IMR-90 (cell line): Measurements from ENCODE around the gene SIX6. TPM values are rescaled to one million over a fixed set of nuclear protein-coding genes. Genes with fewer than 3 reads are reported as not detected.

Experiments used
- ATAC-seq: fragments of 200-7000 bp; cut with Tn5 transposase; 2 replicates; pipeline ENCODE4 v1.9.1; 2020; ENCODE audit warnings: low read depth, mild to moderate bottlenecking, moderate library complexity
- BruUV-seq: library from RNA; stranded (reverse); fragments of 400-500 nt; replicated peaks from 2 replicates; lab custom pipeline; 2021; lab: Mats Ljungman, UMichigan
- CTCF ChIA-PET: fragments of 300-600 bp; formaldehyde crosslinking; extraction: SDS; loops from one replicate; lab custom pipeline; 2021; ENCODE audit warnings: antibody characterized with exemption; lab: Yijun Ruan, JAX
- POLR2A ChIA-PET: fragments of 300-600 bp; sonication (Branson Sonifier 250); formaldehyde crosslinking; loops from one replicate; lab custom pipeline; 2022; ENCODE audit warnings: antibody characterized with exemption; ENCODE audit not compliant: unreplicated experiment; lab: Charles Lee
- DNase-seq: peaks from one replicate; pipeline ENCODE4 v3.0.0; 2013
- H2AFZ ChIP-seq: replicated peaks from 2 replicates; pipeline ENCODE3; 2013; ENCODE audit warnings: low read length, mild to moderate bottlenecking; ENCODE audit not compliant: poor library complexity
- H2AK5ac ChIP-seq: 2 replicates; pipeline ENCODE4 v1.6.1; 2013; ENCODE audit warnings: low read depth, low read length, inconsistent platforms
- H2AK9ac ChIP-seq: replicated peaks from 2 replicates; pipeline ENCODE3; 2013; ENCODE audit warnings: mild to moderate bottlenecking, low read depth, low read length, moderate library complexity; ENCODE audit not compliant: poor library complexity
- H2BK120ac ChIP-seq: 2 replicates; pipeline ENCODE4 v1.6.1; 2013; ENCODE audit warnings: low read depth, low read length, inconsistent platforms
- H2BK15ac ChIP-seq: 3 replicates; pipeline ENCODE4 v1.6.1; 2013; ENCODE audit warnings: low read depth, low read length, inconsistent platforms
- H2BK20ac ChIP-seq: 2 replicates; pipeline ENCODE4 v1.6.1; 2013; ENCODE audit warnings: low read depth, mild to moderate bottlenecking, inconsistent platforms, low read length, moderate library complexity
- H2BK5ac ChIP-seq: 2 replicates; pipeline ENCODE4 v1.6.1; 2013; ENCODE audit warnings: mild to moderate bottlenecking, low read depth, low read length, inconsistent platforms; ENCODE audit not compliant: poor library complexity, severe bottlenecking
- H3K14ac ChIP-seq: replicated peaks from 2 replicates; pipeline ENCODE4 v1.6.1; 2013; ENCODE audit warnings: low read depth, low read length, inconsistent platforms
- H3K18ac ChIP-seq: 2 replicates; pipeline ENCODE4 v1.6.1; 2013; ENCODE audit warnings: low read depth, low read length, control low read depth
- H3K23ac ChIP-seq: 2 replicates; pipeline ENCODE4 v1.6.1; 2013; ENCODE audit warnings: low read depth, low read length, inconsistent platforms
- H3K27ac ChIP-seq: 2 replicates; pipeline ENCODE4 v1.5.1; 2013; ENCODE audit warnings: mild to moderate bottlenecking, control low read depth, low read length; ENCODE audit not compliant: insufficient read depth
- H3K27me3 ChIP-seq: 2 replicates; pipeline ENCODE4 v1.6.1; 2013; ENCODE audit warnings: low read length; ENCODE audit not compliant: control insufficient read depth, insufficient read depth
- H3K36me3 ChIP-seq: 2 replicates; pipeline ENCODE4 v1.6.1; 2013; ENCODE audit warnings: low read length, mixed read lengths; ENCODE audit not compliant: control insufficient read depth, insufficient read depth
- H3K4ac ChIP-seq: 2 replicates; pipeline ENCODE4 v1.6.1; 2013; ENCODE audit warnings: low read depth, low read length, inconsistent platforms
- H3K4me1 ChIP-seq: 2 replicates; pipeline ENCODE4 v1.6.1; 2013; ENCODE audit warnings: low read length, mixed read lengths; ENCODE audit not compliant: control insufficient read depth, insufficient read depth
- H3K4me2 ChIP-seq: 2 replicates; pipeline ENCODE4 v1.6.1; 2013; ENCODE audit warnings: low read depth, mild to moderate bottlenecking, control low read depth, low read length, moderate library complexity
- H3K4me3 ChIP-seq: 2 replicates; pipeline ENCODE4 v1.5.1; 2013; ENCODE audit warnings: low read depth, mild to moderate bottlenecking, control low read depth, low read length, moderate library complexity; ENCODE audit not compliant: insufficient read depth
- H3K56ac ChIP-seq: 2 replicates; pipeline ENCODE4 v1.6.1; 2013; ENCODE audit warnings: low read length, inconsistent platforms; ENCODE audit not compliant: insufficient read depth; ENCODE audit errors: extremely low read depth
- H3K79me1 ChIP-seq, 2 experiments: 2 replicates each; pipeline ENCODE4 v1.6.1; 2013; ENCODE audit warnings: low read length in 2 of 2, inconsistent platforms in 1 of 2, low read depth in 1 of 2
- H3K9ac ChIP-seq: 2 replicates; pipeline ENCODE4 v1.6.1; 2013; ENCODE audit warnings: low read depth, low read length, control low read depth
- H3K9me1 ChIP-seq: 2 replicates; pipeline ENCODE4 v1.6.1; 2013; ENCODE audit warnings: low read length, inconsistent platforms; ENCODE audit not compliant: insufficient read depth
- H3K9me3 ChIP-seq: 2 replicates; pipeline ENCODE4 v1.6.1; 2013; ENCODE audit warnings: low read length; ENCODE audit not compliant: control insufficient read depth, insufficient read depth
- H4K20me1 ChIP-seq: 2 replicates; pipeline ENCODE4 v1.6.1; 2013; ENCODE audit warnings: low read length, inconsistent platforms; ENCODE audit not compliant: insufficient read depth
- H4K5ac ChIP-seq: 2 replicates; pipeline ENCODE4 v1.6.1; 2013; ENCODE audit warnings: mild to moderate bottlenecking, low read depth, low read length, control low read depth
- H4K8ac ChIP-seq, 2 experiments: 2 replicates each; pipeline ENCODE4 v1.6.1; 2013; ENCODE audit warnings: low read depth in 2 of 2, low read length in 2 of 2, control low read depth in 1 of 2, inconsistent platforms in 1 of 2
- H4K91ac ChIP-seq: 2 replicates; pipeline ENCODE4 v1.6.1; 2013; ENCODE audit warnings: low read depth, low read length, inconsistent platforms; ENCODE audit not compliant: insufficient read depth
- BHLHE40 ChIP-seq: fragments of 150-350 bp; IDR thresholded peaks from 2 replicates; pipeline ENCODE4 v1.6.1; 2016; ENCODE audit warnings: mild to moderate bottlenecking, low read depth, low read length
- CEBPB ChIP-seq: IDR thresholded peaks from 2 replicates; pipeline ENCODE4 v1.6.1; 2012; ENCODE audit warnings: low read depth, low read length, improper control_type of control experiment
- FOS ChIP-seq: fragments of 150-350 bp; IDR thresholded peaks from 2 replicates; pipeline ENCODE4 v1.6.1; 2016; ENCODE audit warnings: low read depth, low read length
- MXI1 ChIP-seq: IDR thresholded peaks from 2 replicates; pipeline ENCODE4 v1.6.1; 2012; ENCODE audit warnings: low read depth, mild to moderate bottlenecking, low read length, moderate library complexity, borderline replicate concordance
- RCOR1 ChIP-seq: IDR thresholded peaks from 2 replicates; pipeline ENCODE4 v1.6.1; 2012; ENCODE audit warnings: mild to moderate bottlenecking, low read length, improper control_type of control experiment; ENCODE audit not compliant: insufficient replicate concordance
- WGBS, 2 experiments: methylation state at CpG; one replicate each; pipeline versions ENCODE4 v1.1.5 to v1.1.7; 2013; ENCODE audit warnings: missing lambda C conversion rate in 2 of 2; ENCODE audit not compliant: insufficient read length in 1 of 2; ENCODE audit errors: extremely low coverage in 2 of 2; 5-methylcytosine and 5-hydroxymethylcytosine counted together
- dilution Hi-C: fragments of 300-500 bp; cut with HindIII; formaldehyde crosslinking; loops from one replicate; pipeline ENCODE4 v1.14.3; 2018; ENCODE audit warnings: low sequenced_read_pairs; ENCODE audit not compliant: unreplicated experiment
- in situ Hi-C: fragments of 300-500 bp; cut with MboI; formaldehyde crosslinking; loops from 3 replicates; pipeline ENCODE4 v1.14.3; 2019; ENCODE audit warnings: low sequenced_read_pairs, inconsistent platforms, mixed read lengths
- intact Hi-C: fragments of 100-400 bp; cut with micrococcal nuclease; formaldehyde crosslinking; loops from 2 replicates; pipeline ENCODE4 v1.10.0; 2022
- polyA plus RNA-seq, 3 experiments: library from polyadenylated mRNA; depleted of rRNA; stranded (reverse); fragments of >200 nt; gene quantifications; 2 replicates each; pipeline ENCODE4 v1.2.3, GENCODE V29; 2012; ENCODE audit warnings: low replicate concordance in 1 of 3
- total RNA-seq: library from RNA; depleted of rRNA; stranded (reverse); fragments of >200 nt; gene quantifications from 2 replicates; pipeline ENCODE4 v1.2.3, GENCODE V29; 2012
- TF ChIP-seq, protein P1 (sequence below): conservative IDR thresholded peaks from 2 replicates; pipeline ENCODE4 v1.5.1; 2012; ENCODE audit warnings: mild to moderate bottlenecking, low read depth, low read length, improper control_type of control experiment
- TF ChIP-seq, protein P2 (sequence below): fragments of 150-350 bp; IDR thresholded peaks from 2 replicates; pipeline ENCODE4 v1.6.1; 2017; ENCODE audit warnings: mild to moderate bottlenecking, antibody characterized with exemption, low read length, low read depth
- TF ChIP-seq, protein P3 (sequence below): fragments of 150-350 bp; IDR thresholded peaks from 2 replicates; pipeline ENCODE4 v1.6.1; 2016; ENCODE audit warnings: low read depth, mild to moderate bottlenecking, low read length, moderate library complexity, borderline replicate concordance

Gene SIX6
- total and polyA plus RNA-seq, 2 of the 4 experiments (the other 2 are of a cell fraction), result not detected

DNA sequence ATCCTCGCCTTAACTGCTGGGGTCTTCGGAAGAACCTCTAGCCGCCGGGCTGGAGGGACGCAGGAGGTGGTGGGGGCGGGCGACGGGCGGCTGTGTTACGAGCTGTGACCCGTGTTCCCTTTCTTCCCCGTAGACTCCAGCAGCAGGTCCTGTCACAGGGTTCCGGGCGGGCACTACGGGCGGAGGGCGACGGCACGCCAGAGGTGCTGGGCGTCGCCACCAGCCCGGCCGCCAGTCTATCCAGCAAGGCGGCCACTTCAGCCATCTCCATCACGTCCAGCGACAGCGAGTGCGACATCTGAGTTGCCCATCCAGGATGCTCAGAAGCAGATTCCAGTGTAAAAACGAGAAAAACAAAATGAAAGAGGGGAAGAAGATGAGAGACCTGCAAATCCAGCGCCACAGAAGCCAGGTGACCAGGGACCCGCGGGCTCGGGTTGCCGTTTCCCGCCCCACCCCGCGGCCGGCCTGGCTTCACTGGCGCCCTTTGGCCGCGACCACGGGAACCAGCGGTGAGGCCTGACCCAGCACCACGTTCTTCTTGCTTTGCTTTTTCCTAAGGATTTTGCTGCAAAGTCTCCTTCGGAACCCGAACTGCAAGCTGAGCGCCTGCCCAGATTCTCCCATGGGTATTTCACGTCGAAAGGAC lies 2.1 kb downstream of the SIX6 start:
- H4K20me1 ChIP-seq, result no peaks in the 10 kb centered on the region
- peak overlapping the region; percentile 60 for H2AFZ ChIP-seq
- intact Hi-C loops, result no loop called here
- no peaks in the 10 kb centered on the region for H3K79me1 ChIP-seq
- no peak overlapping the region for H2BK120ac ChIP-seq
- no peaks in the 10 kb centered on the region for H3K9me1 ChIP-seq
- dilution Hi-C loops, result no loop called here
- H2AK5ac ChIP-seq, result no peak overlapping the region
- peaks cover 19% of the 10 kb centered on the region for H3K9me3 ChIP-seq
- peaks cover 98% of the 10 kb centered on the region for H3K27me3 ChIP-seq
- peak overlapping the region; percentile 67 for H2AK9ac ChIP-seq
- 3% methylated on average over 14 of the region's 49 CpGs; no CpG with 5 or more reads in 1 of the 2 experiments for whole genome bisulfite sequencing, 2 experiments
- no peak overlapping the region for H3K18ac ChIP-seq
- TF ChIP-seq, protein P1, sequence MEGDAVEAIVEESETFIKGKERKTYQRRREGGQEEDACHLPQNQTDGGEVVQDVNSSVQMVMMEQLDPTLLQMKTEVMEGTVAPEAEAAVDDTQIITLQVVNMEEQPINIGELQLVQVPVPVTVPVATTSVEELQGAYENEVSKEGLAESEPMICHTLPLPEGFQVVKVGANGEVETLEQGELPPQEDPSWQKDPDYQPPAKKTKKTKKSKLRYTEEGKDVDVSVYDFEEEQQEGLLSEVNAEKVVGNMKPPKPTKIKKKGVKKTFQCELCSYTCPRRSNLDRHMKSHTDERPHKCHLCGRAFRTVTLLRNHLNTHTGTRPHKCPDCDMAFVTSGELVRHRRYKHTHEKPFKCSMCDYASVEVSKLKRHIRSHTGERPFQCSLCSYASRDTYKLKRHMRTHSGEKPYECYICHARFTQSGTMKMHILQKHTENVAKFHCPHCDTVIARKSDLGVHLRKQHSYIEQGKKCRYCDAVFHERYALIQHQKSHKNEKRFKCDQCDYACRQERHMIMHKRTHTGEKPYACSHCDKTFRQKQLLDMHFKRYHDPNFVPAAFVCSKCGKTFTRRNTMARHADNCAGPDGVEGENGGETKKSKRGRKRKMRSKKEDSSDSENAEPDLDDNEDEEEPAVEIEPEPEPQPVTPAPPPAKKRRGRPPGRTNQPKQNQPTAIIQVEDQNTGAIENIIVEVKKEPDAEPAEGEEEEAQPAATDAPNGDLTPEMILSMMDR, result no peak
- TF ChIP-seq FOS (no peak), BHLHE40 (no peak), RCOR1 (no peak), CEBPB (no peak), MXI1 (no peak)
- TF ChIP-seq, protein P2, sequence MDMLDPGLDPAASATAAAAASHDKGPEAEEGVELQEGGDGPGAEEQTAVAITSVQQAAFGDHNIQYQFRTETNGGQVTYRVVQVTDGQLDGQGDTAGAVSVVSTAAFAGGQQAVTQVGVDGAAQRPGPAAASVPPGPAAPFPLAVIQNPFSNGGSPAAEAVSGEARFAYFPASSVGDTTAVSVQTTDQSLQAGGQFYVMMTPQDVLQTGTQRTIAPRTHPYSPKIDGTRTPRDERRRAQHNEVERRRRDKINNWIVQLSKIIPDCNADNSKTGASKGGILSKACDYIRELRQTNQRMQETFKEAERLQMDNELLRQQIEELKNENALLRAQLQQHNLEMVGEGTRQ, result no peak
- TF ChIP-seq, protein P3, sequence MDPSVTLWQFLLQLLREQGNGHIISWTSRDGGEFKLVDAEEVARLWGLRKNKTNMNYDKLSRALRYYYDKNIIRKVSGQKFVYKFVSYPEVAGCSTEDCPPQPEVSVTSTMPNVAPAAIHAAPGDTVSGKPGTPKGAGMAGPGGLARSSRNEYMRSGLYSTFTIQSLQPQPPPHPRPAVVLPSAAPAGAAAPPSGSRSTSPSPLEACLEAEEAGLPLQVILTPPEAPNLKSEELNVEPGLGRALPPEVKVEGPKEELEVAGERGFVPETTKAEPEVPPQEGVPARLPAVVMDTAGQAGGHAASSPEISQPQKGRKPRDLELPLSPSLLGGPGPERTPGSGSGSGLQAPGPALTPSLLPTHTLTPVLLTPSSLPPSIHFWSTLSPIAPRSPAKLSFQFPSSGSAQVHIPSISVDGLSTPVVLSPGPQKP, result no peak
- H3K23ac ChIP-seq, result no peak overlapping the region
- H3K4ac ChIP-seq, result no peak overlapping the region
- no TSS peak for BruUV-seq
- no peak overlapping the region for H4K91ac ChIP-seq
- ATAC-seq (no peak), DNase-seq (no peak)
- no peak overlapping the region for H3K14ac ChIP-seq
- H3K36me3 ChIP-seq, result no peaks in the 10 kb centered on the region
- peaks cover 2% of the 10 kb centered on the region; the same call in 1 of the 2 replicates for H3K4me1 ChIP-seq
- POLR2A ChIA-PET, result no interaction called here
- in situ Hi-C loops, result no loop called here
- H2BK5ac ChIP-seq, result no peak overlapping the region
- CTCF ChIA-PET, result no interaction called here
- H3K27ac ChIP-seq, result no peak overlapping the region
- no peak overlapping the region for H3K4me3 ChIP-seq
- no peak overlapping the region for H2BK15ac ChIP-seq
- H3K4me2 ChIP-seq, result no peak overlapping the region
- no peak overlapping the region for H3K9ac ChIP-seq
- no peak overlapping the region for H3K56ac ChIP-seq
- no peak overlapping the region for H4K5ac ChIP-seq
- H2BK20ac ChIP-seq, result no peak overlapping the region
- H4K8ac ChIP-seq, result no peak overlapping the region
